SW480 (cell line): ENCODE results near the gene EGFLAM.
"Not testable (repeated sequence)": the region's sequence is repeated elsewhere in the genome, so short reads cannot be mapped to it uniquely, and the experiment has no call there.

ENCODE experiments used
- DNase-seq: peaks from one replicate; pipeline ENCODE4 v3.0.0-alpha.2; 2016; ENCODE audit warnings: low spot score

Gene EGFLAM

GRCh38 chr5:38376404-38376803, 118.0 kb downstream of the EGFLAM start:
- DNase-seq = no peak

GRCh38 chr5:38378579-38378978, 120.2 kb downstream of the EGFLAM start:
- no peak for DNase-seq

- DNase-seq = no peak
Observed at GRCh38 chr5:38379350-38379937, 121.1 kb downstream of the EGFLAM start.

GRCh38 chr5:38380537-38380936, 122.2 kb downstream of the EGFLAM start:
- no peak for DNase-seq

GRCh38 chr5:38381361-38381760, 123.0 kb downstream of the EGFLAM start:
- no peak for DNase-seq

- DNase-seq = peak; percentile 69
Observed at GRCh38 chr5:38382898-38383297, 124.5 kb downstream of the EGFLAM start.

- no peak for DNase-seq
Observed at GRCh38 chr5:38383701-38384100, 125.3 kb downstream of the EGFLAM start.

GRCh38 chr5:38384396-38384795, 126.0 kb downstream of the EGFLAM start:
- DNase-seq = no peak

- no peak for DNase-seq
Observed at GRCh38 chr5:38387161-38387560, 128.8 kb downstream of the EGFLAM start.

GRCh38 chr5:38393636-38394035, 135.3 kb downstream of the EGFLAM start:
- no peak for DNase-seq

- DNase-seq = peak; percentile 17
Observed at GRCh38 chr5:38396766-38397165, 138.4 kb downstream of the EGFLAM start.

- no peak for DNase-seq
Observed at GRCh38 chr5:38400365-38400764, 142.0 kb downstream of the EGFLAM start.

- no peak for DNase-seq
Observed at GRCh38 chr5:38401145-38401544, 142.8 kb downstream of the EGFLAM start.

- no peak for DNase-seq
Observed at GRCh38 chr5:38403406-38403805, 145.0 kb downstream of the EGFLAM start.

- DNase-seq = peak; percentile 80
Observed at GRCh38 chr5:38403877-38404635, 145.7 kb downstream of the EGFLAM start.

GRCh38 chr5:38404667-38405276, 146.4 kb downstream of the EGFLAM start:
- DNase-seq = peak; percentile 50

GRCh38 chr5:38408446-38409198, 150.3 kb downstream of the EGFLAM start:
- DNase-seq = no peak

GRCh38 chr5:38410304-38410990, 152.1 kb downstream of the EGFLAM start:
- DNase-seq = no peak

- DNase-seq = no peak
Observed at GRCh38 chr5:38413696-38414095, 155.3 kb downstream of the EGFLAM start.

GRCh38 chr5:38414348-38414747, 156.0 kb downstream of the EGFLAM start:
- DNase-seq = no peak

GRCh38 chr5:38415772-38416171, 157.4 kb downstream of the EGFLAM start:
- DNase-seq = not testable (repeated sequence)

- DNase-seq = no peak
Observed at GRCh38 chr5:38417658-38418017, 159.3 kb downstream of the EGFLAM start.
